Mesothelial cell of epicardium (in vitro differentiated cells): ENCODE results near the gene SPINK2. TPM values are rescaled to one million over a fixed set of nuclear protein-coding genes. Genes with fewer than 3 reads are reported as not detected.

Experiments
- DNase-seq, 2 experiments: peaks; one replicate each; pipeline ENCODE4 v3.0.0; 2021; ENCODE audit warnings: low spot score in 2 of 2; ENCODE audit not compliant: unreplicated experiment in 2 of 2
- H3K27ac Mint-ChIP-seq: 2 replicates; pipeline ENCODE4 v1.8.0; 2021; ENCODE audit warnings: mixed read lengths
- H3K27me3 Mint-ChIP-seq: 2 replicates; pipeline ENCODE4 v1.8.0; 2021; ENCODE audit warnings: low read depth, mixed read lengths
- H3K36me3 Mint-ChIP-seq: 2 replicates; pipeline ENCODE4 v1.8.0; 2021; ENCODE audit warnings: mixed read lengths
- H3K4me1 Mint-ChIP-seq: 2 replicates; pipeline ENCODE4 v1.8.0; 2021; ENCODE audit warnings: mixed read lengths
- H3K4me3 Mint-ChIP-seq: 2 replicates; pipeline ENCODE4 v1.8.0; 2021; ENCODE audit warnings: mild to moderate bottlenecking, moderate library complexity, mixed read lengths
- H3K9me3 Mint-ChIP-seq: 2 replicates; pipeline ENCODE4 v1.8.0; 2021; ENCODE audit warnings: mixed read lengths
- CTCF ChIP-seq: fragments of 200-600 bp; sonication (generic); IDR thresholded peaks from one replicate; pipeline ENCODE4 v1.5.0; 2021; ENCODE audit warnings: antibody characterized with exemption; ENCODE audit not compliant: unreplicated experiment
- total RNA-seq: library from RNA; stranded (reverse); gene quantifications from 3 replicates; pipeline ENCODE4 v1.2.1, GENCODE V29; 2021

The SPINK2 gene
- total RNA-seq, 1 donor from 2014 or later, result not detected

- DNase-seq, result no peak
- no peak for TF ChIP-seq CTCF
- H3K4me3 Mint-ChIP-seq, result no peak overlapping the region
- peaks cover 45% of the 10 kb centered on the region for H3K27me3 Mint-ChIP-seq
- H3K27ac Mint-ChIP-seq, result no peak overlapping the region
- H3K9me3 Mint-ChIP-seq, result no peaks in the 10 kb centered on the region
- H3K4me1 Mint-ChIP-seq, result no peaks in the 10 kb centered on the region
- H3K36me3 Mint-ChIP-seq, result no peaks in the 10 kb centered on the region
Observed at GRCh38 chr4:56817840-56818491, 3.5 kb downstream of the SPINK2 start.

GRCh38 chr4:56806666-56807065 lies 14.8 kb downstream of the SPINK2 start:
- no peak for TF ChIP-seq CTCF
- Mint-ChIP-seq H3K9me3 (no peaks in the 10 kb centered on the region), H3K4me3 (no peak overlapping the region)

GRCh38 chr4:56804551-56804950 lies 16.9 kb downstream of the SPINK2 start:
- H3K4me1 Mint-ChIP-seq, result peaks cover 8% of the 10 kb centered on the region
- no peaks in the 10 kb centered on the region for H3K9me3 Mint-ChIP-seq
- no peaks in the 10 kb centered on the region for H3K27me3 Mint-ChIP-seq
- H3K36me3 Mint-ChIP-seq, result no peaks in the 10 kb centered on the region
- no peak for DNase-seq
- H3K27ac Mint-ChIP-seq, result no peak overlapping the region
- no peak for TF ChIP-seq CTCF
- H3K4me3 Mint-ChIP-seq, result no peak overlapping the region

More at GRCh38 chr4:56806666-56807065, 14.8 kb downstream of the SPINK2 start:
- Mint-ChIP-seq H3K4me1 (peaks cover 5% of the 10 kb centered on the region), H3K36me3 (no peaks in the 10 kb centered on the region), H3K27me3 (no peaks in the 10 kb centered on the region), H3K27ac (no peak overlapping the region)
- no peak for DNase-seq

- no peak overlapping the region for H3K27ac Mint-ChIP-seq
- peaks cover 13% of the 10 kb centered on the region for H3K4me1 Mint-ChIP-seq
- no peak for TF ChIP-seq CTCF
- no peak for DNase-seq
- no peaks in the 10 kb centered on the region for H3K9me3 Mint-ChIP-seq
- H3K36me3 Mint-ChIP-seq, result no peaks in the 10 kb centered on the region
- H3K4me3 Mint-ChIP-seq, result no peak overlapping the region
- H3K27me3 Mint-ChIP-seq, result no peaks in the 10 kb centered on the region
Observed at GRCh38 chr4:56803471-56803870, 18.0 kb downstream of the SPINK2 start.

GRCh38 chr4:56799824-56800756 lies 21.4 kb downstream of the SPINK2 start:
- peak; percentile 69 for TF ChIP-seq CTCF
- peak; percentile 53 to 83 for DNase-seq
- Mint-ChIP-seq H3K27me3 (no peaks in the 10 kb centered on the region), H3K4me1 (peaks cover 15% of the 10 kb centered on the region), H3K9me3 (no peaks in the 10 kb centered on the region), H3K27ac (peak overlapping the region; percentile 89), H3K36me3 (no peaks in the 10 kb centered on the region), H3K4me3 (peak overlapping the region; percentile 73)
